Measurements from ENCODE around the gene C6orf89.

GRCh38 chr6:36962874-36963273 is 77.1 kb downstream of the C6orf89 start:
- TF ChIP-seq, protein P1, sequence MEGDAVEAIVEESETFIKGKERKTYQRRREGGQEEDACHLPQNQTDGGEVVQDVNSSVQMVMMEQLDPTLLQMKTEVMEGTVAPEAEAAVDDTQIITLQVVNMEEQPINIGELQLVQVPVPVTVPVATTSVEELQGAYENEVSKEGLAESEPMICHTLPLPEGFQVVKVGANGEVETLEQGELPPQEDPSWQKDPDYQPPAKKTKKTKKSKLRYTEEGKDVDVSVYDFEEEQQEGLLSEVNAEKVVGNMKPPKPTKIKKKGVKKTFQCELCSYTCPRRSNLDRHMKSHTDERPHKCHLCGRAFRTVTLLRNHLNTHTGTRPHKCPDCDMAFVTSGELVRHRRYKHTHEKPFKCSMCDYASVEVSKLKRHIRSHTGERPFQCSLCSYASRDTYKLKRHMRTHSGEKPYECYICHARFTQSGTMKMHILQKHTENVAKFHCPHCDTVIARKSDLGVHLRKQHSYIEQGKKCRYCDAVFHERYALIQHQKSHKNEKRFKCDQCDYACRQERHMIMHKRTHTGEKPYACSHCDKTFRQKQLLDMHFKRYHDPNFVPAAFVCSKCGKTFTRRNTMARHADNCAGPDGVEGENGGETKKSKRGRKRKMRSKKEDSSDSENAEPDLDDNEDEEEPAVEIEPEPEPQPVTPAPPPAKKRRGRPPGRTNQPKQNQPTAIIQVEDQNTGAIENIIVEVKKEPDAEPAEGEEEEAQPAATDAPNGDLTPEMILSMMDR (IDR thresholded peaks at IDR 0.05): no peak
- TF ChIP-seq POLR2A (IDR thresholded peaks at IDR 0.05; ENCODE audit: low read length): no peak
- TF ChIP-seq REST (IDR thresholded peaks at IDR 0.05): no peak
- TF ChIP-seq ESRRA (IDR thresholded peaks at IDR 0.05; ENCODE audit: borderline replicate concordance, low read length): no peak
- no peak for TF ChIP-seq CHD2 (IDR thresholded peaks at IDR 0.05; ENCODE audit: low read length, partially characterized antibody)
- no peak for TF ChIP-seq CHD4 (IDR thresholded peaks at IDR 0.05; ENCODE audit: borderline replicate concordance)
- TF ChIP-seq KDM5A (IDR thresholded peaks at IDR 0.05): no peak
- no peak for TF ChIP-seq HOXA7 (CRISPR knock-in tag; IDR thresholded peaks at IDR 0.05)
- no peak for TF ChIP-seq EHMT2 (IDR thresholded peaks at IDR 0.05; ENCODE audit: low read depth)
- TF ChIP-seq NR3C1 (IDR thresholded peaks at IDR 0.05): no peak
- no peak for TF ChIP-seq BHLHE40 (IDR thresholded peaks at IDR 0.05; ENCODE audit: low read depth, low read length)
- TF ChIP-seq, protein P2, sequence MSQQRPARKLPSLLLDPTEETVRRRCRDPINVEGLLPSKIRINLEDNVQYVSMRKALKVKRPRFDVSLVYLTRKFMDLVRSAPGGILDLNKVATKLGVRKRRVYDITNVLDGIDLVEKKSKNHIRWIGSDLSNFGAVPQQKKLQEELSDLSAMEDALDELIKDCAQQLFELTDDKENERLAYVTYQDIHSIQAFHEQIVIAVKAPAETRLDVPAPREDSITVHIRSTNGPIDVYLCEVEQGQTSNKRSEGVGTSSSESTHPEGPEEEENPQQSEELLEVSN (IDR thresholded peaks at IDR 0.05; ENCODE audit: borderline replicate concordance, low read depth): no peak
